ENCODE results near the gene ATP6AP2.
"Not testable (repeated sequence)": the region's sequence is repeated elsewhere in the genome, so short reads cannot be mapped to it uniquely, and the experiment has no call there.

GRCh38 chrX:40587623-40588022 is 6.9 kb downstream of the ATP6AP2 start:
- not testable (repeated sequence) for TF ChIP-seq CTCF (conservative IDR thresholded peaks at IDR 0.05; ENCODE audit: low read depth, low read length); EZH2 (IDR thresholded peaks at IDR 0.05; ENCODE audit: low read length, unreplicated experiment); EZH2phosphoT487 (IDR thresholded peaks at IDR 0.05; ENCODE audit: borderline replicate concordance, low read length)

Measured in PC-3 (cell line).